K562 (cell line): ENCODE measurements around the gene CSKMT. TPM values are rescaled to one million over a fixed set of nuclear protein-coding genes. Genes with fewer than 3 reads are reported as not detected.
A peak's percentile ranks its signal among the peaks of the same experiment; 100 is the strongest.

ENCODE experiments used
- BRD9 ChIP-seq: fragments of 450-650 bp; IDR thresholded peaks from 2 replicates; pipeline ENCODE4 v1.6.1; 2018; ENCODE audit warnings: low read depth; ENCODE audit not compliant: partially characterized antibody
- CEBPB ChIP-seq: fragments of 450-650 bp; IDR thresholded peaks from 2 replicates; pipeline ENCODE4 v1.6.1; 2016; ENCODE audit warnings: missing genetic modification characterization, missing compliant biosample characterization
- CREBBP ChIP-seq: IDR thresholded peaks from one replicate; pipeline ENCODE4 v1.6.1; 2012; ENCODE audit warnings: low read depth, mild to moderate bottlenecking, control low read depth, inconsistent platforms, low read length
- CTBP1 ChIP-seq: fragments of 450-650 bp; IDR thresholded peaks from 2 replicates; pipeline ENCODE4 v1.6.1; 2016; ENCODE audit warnings: borderline replicate concordance
- GABPA ChIP-seq: fragments of 200-800 bp; sonication (Bioruptor generic); conservative IDR thresholded peaks from 2 replicates; pipeline ENCODE4 v1.6.1; 2016; ENCODE audit warnings: low read depth, missing genetic modification characterization, missing compliant biosample characterization
- NRF1 ChIP-seq, 2 experiments: fragments of 450-650 bp; IDR thresholded peaks in 1 of 2; conservative IDR thresholded peaks in 1 of 2; 2 replicates each; pipeline ENCODE4 v1.6.1; 2014; ENCODE audit warnings: mild to moderate bottlenecking in 2 of 2
- PHF20 ChIP-seq: fragments of 450-650 bp; IDR thresholded peaks from 2 replicates; pipeline ENCODE4 v1.6.1; 2018; ENCODE audit not compliant: partially characterized antibody
- POLR2A ChIP-seq: fragments of 450-650 bp; conservative IDR thresholded peaks from 2 replicates; pipeline ENCODE4 v1.6.1; 2016
- RAD21 ChIP-seq, 2 experiments: fragments of 250-450 bp in 1 of 2; fragments of 450-650 bp in 1 of 2; sonication (Bioruptor Pico) in 1 of 2; formaldehyde crosslinking in 1 of 2; IDR thresholded peaks in 1 of 2; conservative IDR thresholded peaks in 1 of 2; 2 replicates each; pipeline versions ENCODE4 v1.4.0 to v1.8.0; 2020 to 2022; ENCODE audit warnings: mild to moderate bottlenecking in 2 of 2, moderate library complexity in 1 of 2
- SREBF2 ChIP-seq: sonication (generic); formaldehyde crosslinking; IDR thresholded peaks from 2 replicates; pipeline ENCODE4 v1.4.0; 2020; ENCODE audit warnings: mild to moderate bottlenecking, missing genetic modification reagents
- TAL1 ChIP-seq: fragments of 450-650 bp; IDR thresholded peaks from 2 replicates; pipeline ENCODE4 v1.6.1; 2016; ENCODE audit warnings: mild to moderate bottlenecking
- TFAM ChIP-seq: fragments of 250-450 bp; sonication (Bioruptor Pico); conservative IDR thresholded peaks from 2 replicates; pipeline ENCODE4 v1.5.0; 2021; ENCODE audit warnings: mild to moderate bottlenecking, moderate library complexity
- TGIF2 ChIP-seq: sonication (generic); formaldehyde crosslinking; IDR thresholded peaks from 2 replicates; pipeline ENCODE4 v1.8.1; 2022; ENCODE audit warnings: mild to moderate bottlenecking, missing genetic modification reagents, moderate library complexity
- ZC3H11A ChIP-seq: IDR thresholded peaks from 2 replicates; pipeline ENCODE4 v1.6.1; 2012; ENCODE audit warnings: low read depth, low read length, improper control_type of control experiment
- ZNF764 ChIP-seq: fragments of 250-450 bp; sonication (Bioruptor Pico); IDR thresholded peaks from 2 replicates; pipeline ENCODE4 v1.4.0; 2020; ENCODE audit warnings: low read depth, mild to moderate bottlenecking, moderate library complexity
- ZNF778 ChIP-seq: fragments of 450-650 bp; formaldehyde crosslinking; IDR thresholded peaks from 2 replicates; pipeline ENCODE4 v1.4.0; 2020; ENCODE audit warnings: mild to moderate bottlenecking, moderate library complexity
- polyA plus RNA-seq, 8 experiments: library from polyadenylated mRNA; depleted of rRNA in 4 of 8; stranded (reverse) in 5 of 8; unstranded in 3 of 8; fragments of >200 nt; fragmentation: Nextera tagmentation in 2 of 8; fragmentation: Illumina TruSeq in 1 of 8; extraction: Ambion mirVana in 2 of 8; extraction: Trizol in 1 of 8; gene quantifications; 2 replicates each; pipeline versions ENCODE4 v1.2.1 to v1.2.3, GENCODE V29; 2011 to 2014; ENCODE audit warnings: inconsistent platforms in 1 of 8, missing spikeins in 1 of 8
- total RNA-seq, 7 experiments: library from RNA; depleted of rRNA in 6 of 7; stranded (reverse); fragments of >200 nt in 6 of 7; fragmentation: Illumina TruSeq in 2 of 7; extraction: Trizol in 2 of 7; gene quantifications; 2 replicates each; pipeline versions ENCODE4 v1.2.1 to v1.2.3, GENCODE V29; 2011 to 2021; ENCODE audit warnings: low replicate concordance in 1 of 7
- TF ChIP-seq, protein P1 (sequence below), 2 experiments: IDR thresholded peaks; 2 replicates each; pipeline ENCODE4 v1.6.1; 2012; ENCODE audit warnings: improper control_type of control experiment in 2 of 2, low read depth in 2 of 2, low read length in 2 of 2, borderline replicate concordance in 1 of 2
- TF ChIP-seq, protein P2 (sequence below): fragments of 450-650 bp; formaldehyde crosslinking; IDR thresholded peaks from 2 replicates; pipeline ENCODE4 v1.4.0; 2022; ENCODE audit warnings: missing genetic modification characterization
- TF ChIP-seq, protein P3 (sequence below), 2 experiments: fragments of 450-650 bp; IDR thresholded peaks; 2 replicates each; pipeline ENCODE4 v1.6.1; 2018; ENCODE audit warnings: mild to moderate bottlenecking in 2 of 2, low read depth in 1 of 2; ENCODE audit not compliant: partially characterized antibody in 2 of 2
- TF ChIP-seq, protein P4 (sequence below): fragments of 250-450 bp; sonication (Bioruptor Pico); IDR thresholded peaks from 2 replicates; pipeline ENCODE4 v1.8.0; 2021; ENCODE audit warnings: moderate library complexity, mild to moderate bottlenecking, inconsistent platforms

Gene CSKMT
- total and polyA plus RNA-seq, 9 of the 15 experiments (the other 6 are each of a cell fraction or from before 2014, with no cell fraction given), result 10.3 to 108 (median 27.2) TPM

DNA sequence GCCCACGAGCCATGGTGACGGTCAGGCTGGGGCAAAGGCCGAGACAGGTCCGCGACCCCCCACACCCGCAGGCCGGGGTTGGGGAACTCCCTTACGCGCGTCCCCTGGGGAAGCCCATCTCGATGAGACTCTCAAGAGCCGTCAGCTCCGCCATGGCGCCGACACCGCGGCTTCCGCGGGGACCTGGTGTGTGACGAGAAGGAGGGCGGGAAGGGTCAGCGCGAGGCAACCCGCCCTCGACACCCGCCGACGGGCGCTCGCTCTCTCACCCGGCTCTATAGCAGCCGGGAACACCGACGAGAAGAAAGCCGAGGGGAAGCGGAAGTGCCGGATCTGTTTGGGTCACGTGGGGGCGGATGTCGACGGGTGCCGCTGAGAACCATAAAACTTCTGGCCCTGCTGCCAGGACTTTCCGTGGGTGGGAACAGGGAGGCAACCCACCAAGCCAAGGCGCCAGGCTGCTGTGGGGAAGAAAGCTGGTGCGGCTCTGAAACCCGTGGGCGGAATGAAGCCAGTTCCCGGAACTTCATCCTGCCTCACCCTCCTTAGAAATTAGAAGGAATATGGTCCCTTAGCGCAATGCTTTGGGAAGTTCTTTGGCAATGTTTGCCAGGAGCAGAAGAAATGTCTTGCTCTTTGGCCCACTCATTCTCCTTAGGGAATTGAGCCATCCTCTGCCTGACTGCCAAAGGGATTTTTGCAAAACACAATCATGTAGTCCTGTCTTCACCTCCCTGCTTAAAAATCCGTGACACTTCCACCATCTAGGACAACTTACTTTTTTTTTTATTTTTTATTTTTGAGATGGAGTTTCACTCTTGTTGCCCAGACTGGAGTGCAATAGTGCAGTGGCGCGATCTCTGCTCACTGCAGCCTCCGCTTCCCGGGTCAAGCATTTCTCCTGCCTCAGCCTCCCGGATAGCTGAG, 13.9 kb downstream of the CSKMT start, which contains the start of gene UBXN1 (continued):
- TF ChIP-seq, protein P1, sequence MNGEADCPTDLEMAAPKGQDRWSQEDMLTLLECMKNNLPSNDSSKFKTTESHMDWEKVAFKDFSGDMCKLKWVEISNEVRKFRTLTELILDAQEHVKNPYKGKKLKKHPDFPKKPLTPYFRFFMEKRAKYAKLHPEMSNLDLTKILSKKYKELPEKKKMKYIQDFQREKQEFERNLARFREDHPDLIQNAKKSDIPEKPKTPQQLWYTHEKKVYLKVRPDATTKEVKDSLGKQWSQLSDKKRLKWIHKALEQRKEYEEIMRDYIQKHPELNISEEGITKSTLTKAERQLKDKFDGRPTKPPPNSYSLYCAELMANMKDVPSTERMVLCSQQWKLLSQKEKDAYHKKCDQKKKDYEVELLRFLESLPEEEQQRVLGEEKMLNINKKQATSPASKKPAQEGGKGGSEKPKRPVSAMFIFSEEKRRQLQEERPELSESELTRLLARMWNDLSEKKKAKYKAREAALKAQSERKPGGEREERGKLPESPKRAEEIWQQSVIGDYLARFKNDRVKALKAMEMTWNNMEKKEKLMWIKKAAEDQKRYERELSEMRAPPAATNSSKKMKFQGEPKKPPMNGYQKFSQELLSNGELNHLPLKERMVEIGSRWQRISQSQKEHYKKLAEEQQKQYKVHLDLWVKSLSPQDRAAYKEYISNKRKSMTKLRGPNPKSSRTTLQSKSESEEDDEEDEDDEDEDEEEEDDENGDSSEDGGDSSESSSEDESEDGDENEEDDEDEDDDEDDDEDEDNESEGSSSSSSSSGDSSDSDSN (IDR thresholded peaks at IDR 0.05; ENCODE audit: borderline replicate concordance in 1 of 2, low read depth in 2 of 2, low read length in 2 of 2), result 0 out of 4 replicates have a peak, but pooled peaks of 1 of the 2 experiments have one; percentile 50
- TF ChIP-seq PHF20 (peak; percentile 89), ZNF778 (CRISPR knock-in tag) (no peak), TFAM (no peak), RAD21 (CRISPR knock-in tag; conservative IDR thresholded peaks at IDR 0.05 in 1 of 2, IDR thresholded peaks at IDR 0.05 in 1 of 2) (0 out of 4 replicates have a peak, but pooled peaks of 1 of the 2 experiments have one; percentile 5), TGIF2 (CRISPR knock-in tag) (no peak), ZNF764 (CRISPR knock-in tag) (no peak), ZC3H11A (no peak), NRF1 (conservative IDR thresholded peaks at IDR 0.05 in 1 of 2, IDR thresholded peaks at IDR 0.05 in 1 of 2) (no peak), SREBF2 (CRISPR knock-in tag) (peak; percentile 92), POLR2A (peak; percentile 88), TAL1 (no peak), CEBPB (tag) (no peak), GABPA (peak; percentile 94), CTBP1 (peak; percentile 25; the same call in 1 of the 2 replicates), BRD9 (no peak), CREBBP (no peak)
- TF ChIP-seq, protein P2, sequence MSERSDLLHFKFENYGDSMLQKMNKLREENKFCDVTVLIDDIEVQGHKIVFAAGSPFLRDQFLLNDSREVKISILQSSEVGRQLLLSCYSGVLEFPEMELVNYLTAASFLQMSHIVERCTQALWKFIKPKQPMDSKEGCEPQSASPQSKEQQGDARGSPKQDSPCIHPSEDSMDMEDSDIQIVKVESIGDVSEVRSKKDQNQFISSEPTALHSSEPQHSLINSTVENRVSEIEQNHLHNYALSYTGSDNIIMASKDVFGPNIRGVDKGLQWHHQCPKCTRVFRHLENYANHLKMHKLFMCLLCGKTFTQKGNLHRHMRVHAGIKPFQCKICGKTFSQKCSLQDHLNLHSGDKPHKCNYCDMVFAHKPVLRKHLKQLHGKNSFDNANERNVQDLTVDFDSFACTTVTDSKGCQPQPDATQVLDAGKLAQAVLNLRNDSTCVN (CRISPR knock-in tag), result no peak
- TF ChIP-seq, protein P3, sequence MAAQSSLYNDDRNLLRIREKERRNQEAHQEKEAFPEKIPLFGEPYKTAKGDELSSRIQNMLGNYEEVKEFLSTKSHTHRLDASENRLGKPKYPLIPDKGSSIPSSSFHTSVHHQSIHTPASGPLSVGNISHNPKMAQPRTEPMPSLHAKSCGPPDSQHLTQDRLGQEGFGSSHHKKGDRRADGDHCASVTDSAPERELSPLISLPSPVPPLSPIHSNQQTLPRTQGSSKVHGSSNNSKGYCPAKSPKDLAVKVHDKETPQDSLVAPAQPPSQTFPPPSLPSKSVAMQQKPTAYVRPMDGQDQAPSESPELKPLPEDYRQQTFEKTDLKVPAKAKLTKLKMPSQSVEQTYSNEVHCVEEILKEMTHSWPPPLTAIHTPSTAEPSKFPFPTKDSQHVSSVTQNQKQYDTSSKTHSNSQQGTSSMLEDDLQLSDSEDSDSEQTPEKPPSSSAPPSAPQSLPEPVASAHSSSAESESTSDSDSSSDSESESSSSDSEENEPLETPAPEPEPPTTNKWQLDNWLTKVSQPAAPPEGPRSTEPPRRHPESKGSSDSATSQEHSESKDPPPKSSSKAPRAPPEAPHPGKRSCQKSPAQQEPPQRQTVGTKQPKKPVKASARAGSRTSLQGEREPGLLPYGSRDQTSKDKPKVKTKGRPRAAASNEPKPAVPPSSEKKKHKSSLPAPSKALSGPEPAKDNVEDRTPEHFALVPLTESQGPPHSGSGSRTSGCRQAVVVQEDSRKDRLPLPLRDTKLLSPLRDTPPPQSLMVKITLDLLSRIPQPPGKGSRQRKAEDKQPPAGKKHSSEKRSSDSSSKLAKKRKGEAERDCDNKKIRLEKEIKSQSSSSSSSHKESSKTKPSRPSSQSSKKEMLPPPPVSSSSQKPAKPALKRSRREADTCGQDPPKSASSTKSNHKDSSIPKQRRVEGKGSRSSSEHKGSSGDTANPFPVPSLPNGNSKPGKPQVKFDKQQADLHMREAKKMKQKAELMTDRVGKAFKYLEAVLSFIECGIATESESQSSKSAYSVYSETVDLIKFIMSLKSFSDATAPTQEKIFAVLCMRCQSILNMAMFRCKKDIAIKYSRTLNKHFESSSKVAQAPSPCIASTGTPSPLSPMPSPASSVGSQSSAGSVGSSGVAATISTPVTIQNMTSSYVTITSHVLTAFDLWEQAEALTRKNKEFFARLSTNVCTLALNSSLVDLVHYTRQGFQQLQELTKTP (IDR thresholded peaks at IDR 0.05; ENCODE audit: low read depth in 1 of 2, partially characterized antibody in 2 of 2), result peak; percentile 38 to 58
- TF ChIP-seq, protein P4, sequence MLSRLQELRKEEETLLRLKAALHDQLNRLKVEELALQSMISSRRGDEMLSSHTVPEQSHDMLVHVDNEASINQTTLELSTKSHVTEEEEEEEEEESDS (CRISPR knock-in tag), result no peak
